AG04450 (cell line): ENCODE data around the gene FADS1. TPM values are rescaled to one million over a fixed set of nuclear protein-coding genes. Genes with fewer than 3 reads are reported as not detected.

Experiments used
- CTCF ChIA-PET: fragments of 300-600, 350-600 bp; formaldehyde crosslinking; extraction: SDS; loops from one replicate; lab custom pipeline; 2022; ENCODE audit warnings: antibody characterized with exemption, inconsistent platforms; lab: Charles Lee
- POLR2A ChIA-PET: fragments of 350-600 bp; formaldehyde crosslinking; extraction: SDS; loops from one replicate; lab custom pipeline; 2021; ENCODE audit warnings: antibody characterized with exemption, inconsistent platforms; lab: Yijun Ruan, JAX
- DNase-seq: peaks from one replicate; pipeline ENCODE4 v3.0.0-alpha.2; 2011; ENCODE audit warnings: low read depth, low spot score
- H3K27ac ChIP-seq: one replicate; pipeline ENCODE4 v1.5.1; 2012; ENCODE audit warnings: low read depth, low read length, control low read depth
- H3K27me3 ChIP-seq: one replicate; pipeline ENCODE4 v1.6.0; 2012; ENCODE audit warnings: low read length; ENCODE audit not compliant: control insufficient read depth, insufficient read depth
- H3K4me3 ChIP-seq: 2 replicates; pipeline ENCODE4 v1.5.1; 2011; ENCODE audit warnings: mild to moderate bottlenecking, low read depth, low read length, control low read depth
- H3K9me3 ChIP-seq: 2 replicates; pipeline ENCODE4 v1.5.1; 2012; ENCODE audit warnings: low read length; ENCODE audit not compliant: control insufficient read depth, insufficient read depth
- polyA plus RNA-seq: library from polyadenylated mRNA; depleted of rRNA; stranded (reverse); fragments of >200 nt; gene quantifications from 2 replicates; pipeline ENCODE4 v1.2.3, GENCODE V29; 2011
- TF ChIP-seq, protein P1 (sequence below): IDR thresholded peaks from 2 replicates; pipeline ENCODE4 v1.5.1; 2011; ENCODE audit warnings: low read depth, low read length, control low read depth, inconsistent platforms

Gene FADS1
- polyA plus RNA-seq, 1 experiment = 50.4 TPM

DNA sequence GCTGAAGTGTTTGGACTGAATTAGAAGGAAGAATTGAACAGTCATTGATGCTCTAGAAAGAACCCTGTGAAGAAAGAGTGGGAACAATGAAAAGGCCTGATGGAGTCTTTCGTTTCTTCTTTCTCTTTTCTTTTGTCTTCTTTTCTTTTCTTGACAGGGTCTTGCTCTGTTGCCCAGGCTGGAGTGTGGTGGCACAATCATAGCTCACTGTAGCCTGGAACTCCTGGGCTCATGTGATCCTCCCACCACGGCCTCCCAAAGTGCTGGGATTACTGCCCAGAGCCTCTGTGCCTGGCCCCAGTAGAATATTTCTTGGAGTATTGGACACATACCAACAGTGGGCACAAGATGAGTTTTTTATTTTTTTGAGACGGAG lies 23.0 kb downstream of the FADS1 start:
- CTCF ChIA-PET = interaction anchor here (0.9 kb wide), 1 partner anchor 288 kb away, joined by 3 read pairs; no protein-coding TSS in a partner anchor
- no peak for DNase-seq
- POLR2A ChIA-PET = no interaction called here
- Histone ChIP-seq H3K9me3 (no peaks in the 10 kb centered on the region; the same call in 1 of the 2 replicates), H3K27me3 (no peaks in the 10 kb centered on the region), H3K27ac (no peak overlapping the region), H3K4me3 (peak overlapping the region; percentile 96; the same call in 1 of the 2 replicates)
- TF ChIP-seq, protein P1, sequence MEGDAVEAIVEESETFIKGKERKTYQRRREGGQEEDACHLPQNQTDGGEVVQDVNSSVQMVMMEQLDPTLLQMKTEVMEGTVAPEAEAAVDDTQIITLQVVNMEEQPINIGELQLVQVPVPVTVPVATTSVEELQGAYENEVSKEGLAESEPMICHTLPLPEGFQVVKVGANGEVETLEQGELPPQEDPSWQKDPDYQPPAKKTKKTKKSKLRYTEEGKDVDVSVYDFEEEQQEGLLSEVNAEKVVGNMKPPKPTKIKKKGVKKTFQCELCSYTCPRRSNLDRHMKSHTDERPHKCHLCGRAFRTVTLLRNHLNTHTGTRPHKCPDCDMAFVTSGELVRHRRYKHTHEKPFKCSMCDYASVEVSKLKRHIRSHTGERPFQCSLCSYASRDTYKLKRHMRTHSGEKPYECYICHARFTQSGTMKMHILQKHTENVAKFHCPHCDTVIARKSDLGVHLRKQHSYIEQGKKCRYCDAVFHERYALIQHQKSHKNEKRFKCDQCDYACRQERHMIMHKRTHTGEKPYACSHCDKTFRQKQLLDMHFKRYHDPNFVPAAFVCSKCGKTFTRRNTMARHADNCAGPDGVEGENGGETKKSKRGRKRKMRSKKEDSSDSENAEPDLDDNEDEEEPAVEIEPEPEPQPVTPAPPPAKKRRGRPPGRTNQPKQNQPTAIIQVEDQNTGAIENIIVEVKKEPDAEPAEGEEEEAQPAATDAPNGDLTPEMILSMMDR = no peak

DNA sequence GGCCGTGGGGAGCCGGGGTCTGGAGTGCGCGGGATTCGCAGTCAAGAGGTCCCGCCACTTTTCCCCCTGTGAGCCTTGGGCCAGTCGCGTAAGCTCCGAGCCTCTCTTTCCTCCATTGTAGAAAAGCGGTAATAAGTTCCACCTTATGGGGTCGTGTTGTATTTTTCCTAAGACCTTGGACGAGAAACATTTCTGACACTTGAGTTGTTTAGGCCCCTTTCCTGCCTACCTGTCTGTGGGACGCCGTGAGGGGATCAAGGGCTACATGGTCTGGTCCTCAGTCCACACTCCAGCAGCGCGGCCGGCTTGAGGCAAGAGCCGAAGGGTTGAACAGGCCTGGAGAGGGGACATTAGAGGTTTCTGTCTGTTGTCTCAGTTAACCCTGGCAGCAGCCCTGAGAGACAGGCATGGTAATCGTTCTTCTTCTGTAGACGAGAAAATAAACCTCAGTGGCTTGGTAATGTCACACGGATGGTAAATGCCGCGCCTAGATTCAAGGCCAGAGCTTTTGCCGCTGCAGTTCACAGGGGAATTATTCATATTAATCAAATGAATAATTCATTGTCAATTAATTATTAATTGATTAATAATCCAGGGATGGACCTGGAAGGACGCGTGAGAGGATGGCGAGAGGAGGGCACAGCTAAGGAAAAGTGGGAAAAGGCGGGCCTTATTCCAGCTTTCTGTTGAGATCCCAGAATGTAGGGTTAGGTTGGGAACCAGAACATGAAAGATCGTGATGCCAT lies 23.5 kb downstream of the FADS1 start:
- CTCF ChIA-PET = interaction anchor here (0.9 to 3.0 kb wide), 3 partner anchors 155 to 315 kb away, joined by 3 to 10 read pairs (median 9); no protein-coding TSS in a partner anchor
- H3K27me3 ChIP-seq = no peaks in the 10 kb centered on the region
- POLR2A ChIA-PET = interaction anchor here (1.0 to 2.3 kb wide), 3 partner anchors 22 to 46 kb away, joined by 3 to 13 read pairs (median 3); no protein-coding TSS in a partner anchor
- H3K27ac ChIP-seq = peak overlapping the region; percentile 100
- peak overlapping the region; percentile 96 for H3K4me3 ChIP-seq
- no peaks in the 10 kb centered on the region; the same call in 1 of the 2 replicates for H3K9me3 ChIP-seq
- no peak for DNase-seq
- TF ChIP-seq, protein P1 = no peak

DNA sequence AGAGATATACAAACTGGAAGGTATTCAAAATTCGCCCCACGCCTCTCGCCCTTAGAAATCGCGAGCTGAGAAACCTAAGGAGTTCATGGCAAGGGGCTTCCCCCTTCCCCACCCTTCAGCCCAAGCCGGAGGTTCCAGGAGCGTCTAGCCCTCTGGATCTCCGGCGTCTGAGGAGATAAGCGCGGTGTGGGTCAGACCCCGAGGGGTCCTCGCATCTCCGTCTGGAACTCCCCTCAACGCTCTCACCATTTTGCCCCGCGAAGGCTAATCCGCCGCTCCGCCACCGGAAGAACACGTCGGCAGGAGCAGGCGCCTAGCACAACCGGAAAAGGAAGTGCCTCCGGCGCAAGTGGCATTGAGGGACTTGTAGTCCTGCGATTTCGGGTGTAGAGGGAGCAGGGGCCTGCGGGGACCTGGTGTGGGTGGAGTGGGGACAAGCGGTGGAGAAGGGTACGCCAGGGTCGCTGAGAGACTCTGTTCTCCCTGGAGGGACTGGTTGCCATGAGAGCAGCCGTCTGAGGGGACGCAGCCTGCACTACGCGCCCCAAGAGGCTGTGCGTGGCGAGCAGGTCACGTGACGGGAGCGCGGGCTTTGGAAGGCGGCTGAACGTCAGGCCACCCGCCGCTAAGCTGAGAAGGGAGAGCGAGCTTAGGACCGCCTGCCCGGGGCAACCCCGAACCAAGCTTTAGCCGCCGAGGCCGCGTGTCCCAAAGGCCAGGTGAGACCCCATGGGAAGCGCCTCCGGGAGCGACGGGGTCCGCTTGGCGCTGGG lies 24.3 kb downstream of the FADS1 start, which contains the start of the genes FEN1 and TMEM258:
TSS of gene FEN1 (plus strand) at position 602 of the 773 bp plus-strand sequence. CDS start 2,451 bp downstream, outside the sequence.
TSS of gene TMEM258 (minus strand) at position 290 of the 773 bp plus-strand sequence. CDS start at position 249, 41 bp downstream.
- TF ChIP-seq, protein P1 = no peak
- peak; percentile 88 for DNase-seq
- peak within 1 kb of the TSS; percentile 96 for H3K4me3 ChIP-seq
- CTCF ChIA-PET = interaction anchor here (0.9 to 3.2 kb wide), 4 partner anchors 43 to 316 kb away, joined by 4 to 12 read pairs (median 10); no protein-coding TSS in a partner anchor
- H3K27me3 ChIP-seq = no peaks in the 10 kb centered on the region
- peak within 1 kb of the TSS; percentile 100 for H3K27ac ChIP-seq
- H3K9me3 ChIP-seq = no peaks in the 10 kb centered on the region; the same call in 1 of the 2 replicates
- POLR2A ChIA-PET = interaction anchor here (0.8 to 2.3 kb wide), 5 partner anchors 13 to 935 kb away, joined by 3 to 13 read pairs (median 3); partner anchors contain the start of gene HNRNPUL2

DNA sequence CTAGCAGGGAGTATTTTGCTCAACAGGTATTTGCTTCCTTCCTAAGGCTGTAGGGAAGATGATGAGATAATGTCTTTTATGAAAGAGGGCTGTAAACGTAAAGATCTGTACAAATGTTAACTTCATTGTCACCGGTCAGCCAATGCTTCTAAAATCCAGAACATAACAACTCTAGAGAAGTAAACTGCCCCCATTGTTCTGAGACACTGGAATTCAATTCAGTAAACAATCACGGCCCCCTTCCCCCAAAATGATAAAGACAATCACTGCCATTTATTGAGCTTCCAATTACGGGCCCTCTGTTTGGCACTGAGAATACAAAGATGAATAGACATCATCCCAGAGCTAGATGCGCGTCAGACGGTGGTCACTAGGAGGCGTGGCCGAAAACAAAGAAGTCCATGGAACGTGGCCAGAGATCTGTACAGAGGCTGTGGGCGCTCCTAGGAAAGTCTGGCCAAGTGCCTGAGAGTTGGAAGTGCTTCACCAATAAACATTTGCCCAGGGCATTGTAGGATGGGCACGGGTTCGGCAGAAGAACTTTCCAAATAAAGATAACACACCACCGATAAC lies 25.0 kb downstream of the FADS1 start:
- H3K9me3 ChIP-seq = no peaks in the 10 kb centered on the region; the same call in 1 of the 2 replicates
- DNase-seq = peak; percentile 83
- TF ChIP-seq, protein P1 = no peak
- POLR2A ChIA-PET = interaction anchor here (0.8 to 2.3 kb wide), 5 partner anchors 14 to 935 kb away, joined by 3 to 13 read pairs (median 3); partner anchors contain the start of gene HNRNPUL2
- peak overlapping the region; percentile 100 for H3K27ac ChIP-seq
- peak overlapping the region; percentile 96 for H3K4me3 ChIP-seq
- no peaks in the 10 kb centered on the region for H3K27me3 ChIP-seq
- CTCF ChIA-PET = interaction anchor here (0.9 to 3.2 kb wide), 6 partner anchors 12 to 518 kb away, joined by 3 to 12 read pairs (median 6); no protein-coding TSS in a partner anchor
